Activated CD8-positive, alpha-beta T cell treated with anti-CD3 and anti-CD28 coated beads, Interleukin-2, amount 10 ng/mL, durations not matched to agents 7 days and 5 days (primary cell): ENCODE data around the gene ATG13. TPM values are rescaled to one million over a fixed set of nuclear protein-coding genes. Genes with fewer than 3 reads are reported as not detected.
A peak's percentile ranks its signal among the peaks of the same experiment; 100 is the strongest.

Experiments used
- ATAC-seq: fragments of 150-1000 bp; cut with Tn5 transposase; one replicate; pipeline ENCODE4 v1.10.0; 2021; ENCODE audit warnings: moderate library complexity
- CTCF ChIA-PET: fragments of 350-600 bp; sonication (Branson Sonifier 250); formaldehyde crosslinking; loops from one replicate; lab custom pipeline; 2021; ENCODE audit warnings: antibody characterized with exemption; lab: Charles Lee
- POLR2A ChIA-PET: fragments of 350-600 bp; sonication (Branson Sonifier 250); formaldehyde crosslinking; loops from one replicate; lab custom pipeline; 2021; ENCODE audit warnings: antibody characterized with exemption; lab: Charles Lee
- DNase-seq: peaks from one replicate; pipeline ENCODE4 v3.0.0-alpha.2; 2020
- H3K27ac Mint-ChIP-seq: one replicate; pipeline ENCODE4 v1.8.0; 2021; ENCODE audit warnings: mild to moderate bottlenecking, mixed read lengths
- H3K27me3 Mint-ChIP-seq: one replicate; pipeline ENCODE4 v1.8.0; 2021; ENCODE audit warnings: low read depth, mixed read lengths
- H3K36me3 Mint-ChIP-seq: one replicate; pipeline ENCODE4 v1.8.0; 2021; ENCODE audit warnings: low read depth, mixed read lengths
- H3K4me1 Mint-ChIP-seq: one replicate; pipeline ENCODE4 v1.8.0; 2021; ENCODE audit warnings: low read depth, mixed read lengths
- H3K4me3 Mint-ChIP-seq: one replicate; pipeline ENCODE4 v1.8.0; 2021; ENCODE audit warnings: mild to moderate bottlenecking, mixed read lengths
- H3K9me3 Mint-ChIP-seq: one replicate; pipeline ENCODE4 v1.8.0; 2022; ENCODE audit warnings: mixed read lengths; ENCODE audit not compliant: insufficient read depth
- total RNA-seq, 2 experiments: library from RNA; stranded (reverse); gene quantifications; one replicate each; pipeline ENCODE4 v1.2.3, GENCODE V29; 2021

Gene ATG13
- total RNA-seq, 2 experiments from 2014 or later: 57.8 to 58.4 TPM

GRCh38 chr11:46611526-46612304 is 5.6 kb upstream of the ATG13 start:
- H3K27ac Mint-ChIP-seq: no peak overlapping the region
- CTCF ChIA-PET: interaction anchor here (0.8 to 1.5 kb wide), 5 partner anchors 13 to 122 kb away, joined by 3 to 4 read pairs (median 3); no protein-coding TSS in a partner anchor
- POLR2A ChIA-PET: interaction anchor here (0.6 to 1.1 kb wide), 3 partner anchors 18 to 143 kb away, joined by 3 to 4 read pairs (median 3); partner anchors contain the start of genes AMBRA1 and ARHGAP1
- no peaks in the 10 kb centered on the region for H3K27me3 Mint-ChIP-seq
- H3K9me3 Mint-ChIP-seq: no peaks in the 10 kb centered on the region
- H3K36me3 Mint-ChIP-seq: no peaks in the 10 kb centered on the region
- H3K4me3 Mint-ChIP-seq: no peak overlapping the region
- peaks cover 21% of the 10 kb centered on the region for H3K4me1 Mint-ChIP-seq
- DNase-seq (no peak), ATAC-seq (no peak)

- ChIA-PET CTCF (interaction anchor here (0.8 to 1.5 kb wide), 6 partner anchors 10 to 123 kb away, joined by 3 to 4 read pairs (median 3); no protein-coding TSS in a partner anchor), POLR2A (interaction anchor here (0.8 kb wide), 1 partner anchor 18 kb away, joined by 3 read pairs; the partner anchor contains the start of gene AMBRA1)
- H3K36me3 Mint-ChIP-seq: no peaks in the 10 kb centered on the region
- ATAC-seq: no peak
- H3K27me3 Mint-ChIP-seq: no peaks in the 10 kb centered on the region
- no peak overlapping the region for H3K27ac Mint-ChIP-seq
- peaks cover 21% of the 10 kb centered on the region for H3K4me1 Mint-ChIP-seq
- no peak overlapping the region for H3K4me3 Mint-ChIP-seq
- DNase-seq: no peak
- H3K9me3 Mint-ChIP-seq: no peaks in the 10 kb centered on the region
These were observed 5.0 kb upstream of the ATG13 start for GRCh38 chr11:46612326-46612725.

- DNase-seq (no peak), ATAC-seq (no peak)
- Mint-ChIP-seq H3K36me3 (peaks cover 7% of the 10 kb centered on the region), H3K27me3 (no peaks in the 10 kb centered on the region), H3K9me3 (no peaks in the 10 kb centered on the region), H3K4me1 (peaks cover 36% of the 10 kb centered on the region), H3K4me3 (peak overlapping the region; percentile 90), H3K27ac (peak overlapping the region; percentile 10)
- POLR2A ChIA-PET: interaction anchor here (1.5 to 3.9 kb wide), 2 partner anchors 22 to 55 kb away, joined by 4 to 27 read pairs; partner anchors contain the start of gene AMBRA1
- CTCF ChIA-PET: interaction anchor here (0.9 to 2.2 kb wide), 7 partner anchors 8 to 281 kb away, joined by 3 to 9 read pairs (median 3); no protein-coding TSS in a partner anchor
These were observed 1.6 kb upstream of the ATG13 start for GRCh38 chr11:46615756-46616155.

GRCh38 chr11:46616551-46617133 is 711 bp upstream of the ATG13 start:
- POLR2A ChIA-PET: interaction anchor here (0.7 to 3.9 kb wide), 6 partner anchors 9 to 266 kb away, joined by 3 to 27 read pairs (median 4); partner anchors contain the start of gene AMBRA1
- Mint-ChIP-seq H3K36me3 (peaks cover 14% of the 10 kb centered on the region), H3K27ac (peak overlapping the region; percentile 99), H3K27me3 (no peaks in the 10 kb centered on the region), H3K9me3 (no peaks in the 10 kb centered on the region), H3K4me1 (peaks cover 41% of the 10 kb centered on the region), H3K4me3 (peak overlapping the region; percentile 90)
- ATAC-seq (peak; percentile 0), DNase-seq (no peak)
- CTCF ChIA-PET: interaction anchor here (0.6 to 3.2 kb wide), 20 partner anchors 8 to 280 kb away, joined by 3 to 27 read pairs (median 7); partner anchors contain the start of gene AMBRA1

- no peak for ATAC-seq
- H3K36me3 Mint-ChIP-seq: peaks cover 22% of the 10 kb centered on the region
- CTCF ChIA-PET: interaction anchor here (0.8 to 3.2 kb wide), 26 partner anchors 9 to 265 kb away, joined by 3 to 27 read pairs (median 7); partner anchors contain the start of genes AMBRA1 and ZNF408
- peak overlapping the region; percentile 99 for H3K27ac Mint-ChIP-seq
- DNase-seq: no peak
- POLR2A ChIA-PET: interaction anchor here (0.6 to 3.9 kb wide), 8 partner anchors 11 to 299 kb away, joined by 3 to 27 read pairs (median 4); partner anchors contain the start of genes AMBRA1, ARHGAP1 and ZNF408
- peaks cover 34% of the 10 kb centered on the region for H3K4me1 Mint-ChIP-seq
- H3K9me3 Mint-ChIP-seq: no peaks in the 10 kb centered on the region
- H3K27me3 Mint-ChIP-seq: no peaks in the 10 kb centered on the region
- H3K4me3 Mint-ChIP-seq: peak overlapping the region; percentile 90
These were observed 590 bp downstream of the ATG13 start for GRCh38 chr11:46617972-46618314.

- Mint-ChIP-seq H3K4me1 (peaks cover 34% of the 10 kb centered on the region), H3K27ac (peak overlapping the region; percentile 44), H3K9me3 (no peaks in the 10 kb centered on the region), H3K27me3 (no peaks in the 10 kb centered on the region), H3K4me3 (peak overlapping the region; percentile 90), H3K36me3 (peaks cover 22% of the 10 kb centered on the region)
- ChIA-PET CTCF (interaction anchor here (0.8 to 3.2 kb wide), 22 partner anchors 9 to 265 kb away, joined by 3 to 27 read pairs (median 7); partner anchors contain the start of genes AMBRA1 and ZNF408), POLR2A (interaction anchor here (1.2 to 3.9 kb wide), 3 partner anchors 25 to 79 kb away, joined by 3 to 27 read pairs (median 4); partner anchors contain the start of gene AMBRA1)
- no peak for ATAC-seq
- no peak for DNase-seq
These were observed 1.5 kb downstream of the ATG13 start for GRCh38 chr11:46618837-46619236.

- DNase-seq (no peak), ATAC-seq (no peak)
- Mint-ChIP-seq H3K36me3 (peaks cover 42% of the 10 kb centered on the region), H3K27ac (peak overlapping the region; percentile 63), H3K9me3 (no peaks in the 10 kb centered on the region), H3K4me1 (peaks cover 9% of the 10 kb centered on the region), H3K4me3 (no peak overlapping the region), H3K27me3 (no peaks in the 10 kb centered on the region)
- CTCF ChIA-PET: interaction anchor here (0.6 to 1.5 kb wide), 3 partner anchors 9 to 854 kb away, joined by 3 to 4 read pairs (median 3); no protein-coding TSS in a partner anchor
- POLR2A ChIA-PET: no interaction called here
These were observed 8.1 kb downstream of the ATG13 start for GRCh38 chr11:46625406-46625805.

- Mint-ChIP-seq H3K4me1 (peaks cover 14% of the 10 kb centered on the region), H3K27me3 (no peaks in the 10 kb centered on the region), H3K27ac (no peak overlapping the region), H3K9me3 (no peaks in the 10 kb centered on the region), H3K4me3 (no peak overlapping the region), H3K36me3 (peaks cover 38% of the 10 kb centered on the region)
- no peak for ATAC-seq
- POLR2A ChIA-PET: no interaction called here
- CTCF ChIA-PET: no interaction called here
- DNase-seq: no peak
These were observed 11.6 kb downstream of the ATG13 start for GRCh38 chr11:46628961-46629360.

- no peak for ATAC-seq
- Mint-ChIP-seq H3K4me1 (peaks cover 14% of the 10 kb centered on the region), H3K9me3 (no peaks in the 10 kb centered on the region), H3K27me3 (no peaks in the 10 kb centered on the region), H3K36me3 (peaks cover 29% of the 10 kb centered on the region), H3K4me3 (no peak overlapping the region), H3K27ac (no peak overlapping the region)
- DNase-seq: no peak
- POLR2A ChIA-PET: interaction anchor here (0.6 kb wide), 1 partner anchor 114 kb away, joined by 3 read pairs; no protein-coding TSS in a partner anchor
- CTCF ChIA-PET: interaction anchor here (1.0 to 2.6 kb wide), 3 partner anchors 12 to 392 kb away, joined by 3 to 9 read pairs (median 3); no protein-coding TSS in a partner anchor
These were observed 12.9 kb downstream of the ATG13 start for GRCh38 chr11:46630237-46630636.

GRCh38 chr11:46631676-46632075 is 14.3 kb downstream of the ATG13 start:
- Mint-ChIP-seq H3K9me3 (no peaks in the 10 kb centered on the region), H3K27ac (no peak overlapping the region), H3K27me3 (no peaks in the 10 kb centered on the region), H3K4me1 (peaks cover 14% of the 10 kb centered on the region), H3K36me3 (peaks cover 20% of the 10 kb centered on the region), H3K4me3 (no peak overlapping the region)
- POLR2A ChIA-PET: no interaction called here
- ATAC-seq (no peak), DNase-seq (no peak)
- CTCF ChIA-PET: interaction anchor here (1.4 to 2.6 kb wide), 2 partner anchors 13 to 393 kb away, joined by 3 to 9 read pairs; no protein-coding TSS in a partner anchor

- POLR2A ChIA-PET: no interaction called here
- no peaks in the 10 kb centered on the region for H3K27me3 Mint-ChIP-seq
- H3K9me3 Mint-ChIP-seq: no peaks in the 10 kb centered on the region
- CTCF ChIA-PET: no interaction called here
- H3K4me1 Mint-ChIP-seq: peaks cover 14% of the 10 kb centered on the region
- H3K27ac Mint-ChIP-seq: peak overlapping the region; percentile 63
- no peak overlapping the region for H3K4me3 Mint-ChIP-seq
- peak; percentile 49 for DNase-seq
- peaks cover 19% of the 10 kb centered on the region for H3K36me3 Mint-ChIP-seq
- peak; percentile 88 for ATAC-seq
These were observed 15.1 kb downstream of the ATG13 start for GRCh38 chr11:46632502-46632901.
